Activated naive CD8-positive, alpha-beta T cell treated with anti-CD3 and anti-CD28 coated beads, Interleukin-2, amount 50 U/mL, for 24 hours (primary cell): ENCODE data around the gene HSD17B2.

Experiments
- ATAC-seq: fragments of 150-1000 bp; cut with Tn5 transposase; one replicate; pipeline ENCODE4 v1.10.0; 2021
- DNase-seq: peaks from one replicate; pipeline ENCODE4 v3.0.0; 2021
- H3K27ac Mint-ChIP-seq: one replicate; pipeline ENCODE4 v1.8.0; 2021; ENCODE audit warnings: mild to moderate bottlenecking, mixed read lengths
- H3K27me3 Mint-ChIP-seq: one replicate; pipeline ENCODE4 v1.8.0; 2021; ENCODE audit warnings: mixed read lengths
- H3K36me3 Mint-ChIP-seq: one replicate; pipeline ENCODE4 v1.8.0; 2021; ENCODE audit warnings: low read depth, mixed read lengths
- H3K4me1 Mint-ChIP-seq: one replicate; pipeline ENCODE4 v1.8.0; 2021; ENCODE audit warnings: mixed read lengths
- H3K4me3 Mint-ChIP-seq: one replicate; pipeline ENCODE4 v1.8.0; 2021; ENCODE audit warnings: mild to moderate bottlenecking, moderate library complexity, mixed read lengths
- H3K9me3 Mint-ChIP-seq: one replicate; pipeline ENCODE4 v1.8.0; 2021; ENCODE audit warnings: mixed read lengths

Gene HSD17B2

DNA sequence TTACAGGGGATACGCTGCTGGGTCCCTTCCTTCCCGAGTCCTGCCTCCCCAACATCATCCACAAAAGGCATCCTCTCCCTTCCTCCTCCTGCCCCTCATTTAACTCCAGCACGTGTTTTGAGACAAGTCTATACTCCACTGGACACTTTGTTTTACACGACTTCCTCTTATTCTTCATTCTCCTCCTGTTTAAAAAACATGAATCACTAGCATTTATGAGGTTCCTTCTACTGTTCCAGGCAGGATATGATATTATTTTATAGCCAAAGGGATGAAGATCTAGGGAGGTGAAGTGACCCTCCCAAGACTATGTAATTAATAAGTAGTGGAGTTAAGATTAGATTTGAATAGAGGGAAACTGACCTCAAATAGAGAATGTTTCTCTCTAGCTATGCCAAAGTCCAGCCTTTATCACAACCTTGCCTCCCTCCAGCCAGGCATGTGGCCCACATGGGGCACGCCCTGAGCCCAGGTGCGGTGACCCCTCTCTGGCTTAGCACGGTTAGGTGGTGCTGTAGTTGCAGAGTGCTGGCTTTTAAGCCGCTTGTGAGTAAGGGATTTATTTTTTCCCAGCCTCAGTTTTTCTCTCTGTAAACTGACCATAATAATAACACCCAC lies 1.3 kb upstream of the HSD17B2 start:
- no peaks in the 10 kb centered on the region for H3K36me3 Mint-ChIP-seq
- H3K4me1 Mint-ChIP-seq = no peaks in the 10 kb centered on the region
- H3K9me3 Mint-ChIP-seq = no peaks in the 10 kb centered on the region
- peaks cover 25% of the 10 kb centered on the region for H3K27me3 Mint-ChIP-seq
- no peak for DNase-seq
- no peak overlapping the region for H3K4me3 Mint-ChIP-seq
- no peak overlapping the region for H3K27ac Mint-ChIP-seq
- no peak for ATAC-seq

DNA sequence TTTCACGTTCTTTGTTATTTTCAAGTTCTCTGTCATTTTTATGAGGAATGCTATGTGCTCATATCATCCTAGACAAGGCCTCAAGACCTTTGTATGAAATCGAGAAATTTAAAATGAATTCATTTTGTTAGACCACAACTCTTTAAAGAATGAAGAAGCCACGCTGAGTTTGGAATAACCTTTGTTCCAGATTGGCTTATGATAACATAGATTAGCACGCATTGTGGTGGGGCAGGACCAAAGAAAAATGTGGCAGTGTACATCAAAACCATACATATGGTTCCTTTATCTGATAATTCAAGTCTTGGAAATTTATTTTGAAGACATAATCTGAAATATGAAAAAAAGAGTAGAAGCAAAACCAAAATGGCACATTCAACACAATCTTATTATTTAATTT lies 2.2 kb downstream of the HSD17B2 start:
- Mint-ChIP-seq H3K4me3 (no peak overlapping the region), H3K27ac (no peak overlapping the region), H3K4me1 (no peaks in the 10 kb centered on the region), H3K9me3 (no peaks in the 10 kb centered on the region), H3K27me3 (peaks cover 21% of the 10 kb centered on the region), H3K36me3 (no peaks in the 10 kb centered on the region)
- ATAC-seq = no peak
- DNase-seq = no peak

DNA sequence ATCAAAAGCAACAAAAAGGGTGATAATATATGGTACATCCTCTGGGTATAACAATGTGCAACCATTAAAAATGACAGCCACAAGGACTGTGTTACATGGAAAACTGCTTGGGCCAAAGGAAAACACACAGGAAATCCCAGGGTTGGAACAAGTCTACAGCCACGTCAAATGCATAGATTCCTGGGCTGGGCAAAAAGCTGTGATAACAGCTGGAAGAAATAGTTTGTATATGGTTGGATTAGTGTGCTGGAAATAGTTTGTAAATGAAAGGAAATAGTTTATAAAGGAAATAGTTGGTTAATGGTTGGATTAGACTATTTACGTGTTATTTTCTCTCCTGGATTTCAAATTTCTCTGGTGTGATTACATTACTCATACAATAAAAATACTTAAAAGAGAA lies 2.6 kb downstream of the HSD17B2 start:
- Mint-ChIP-seq H3K27me3 (peaks cover 18% of the 10 kb centered on the region), H3K36me3 (no peaks in the 10 kb centered on the region), H3K9me3 (no peaks in the 10 kb centered on the region), H3K4me3 (no peak overlapping the region), H3K4me1 (no peaks in the 10 kb centered on the region), H3K27ac (no peak overlapping the region)
- no peak for ATAC-seq
- no peak for DNase-seq

DNA sequence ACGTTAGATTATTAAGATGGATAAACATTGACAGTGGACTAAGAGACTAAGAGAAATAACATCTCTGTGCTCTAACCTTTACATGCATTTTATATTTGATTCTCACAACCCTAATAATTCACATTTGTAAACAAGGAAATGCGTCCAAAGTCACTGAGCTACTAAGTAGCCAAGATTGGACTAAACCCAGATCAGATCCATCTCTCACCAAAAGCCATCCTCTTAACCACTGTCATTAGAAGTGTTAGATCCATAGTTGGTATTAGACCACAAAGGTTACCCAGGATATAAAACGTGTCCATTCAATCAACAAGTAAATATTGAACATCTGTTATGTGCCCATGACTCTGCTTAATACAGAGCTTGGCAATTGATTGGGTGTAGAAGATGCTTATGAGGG lies 5.2 kb downstream of the HSD17B2 start:
- ATAC-seq (no peak), DNase-seq (no peak)
- Mint-ChIP-seq H3K4me1 (no peaks in the 10 kb centered on the region), H3K27ac (no peak overlapping the region), H3K36me3 (no peaks in the 10 kb centered on the region), H3K4me3 (no peak overlapping the region), H3K9me3 (no peaks in the 10 kb centered on the region), H3K27me3 (peaks cover 10% of the 10 kb centered on the region)

DNA sequence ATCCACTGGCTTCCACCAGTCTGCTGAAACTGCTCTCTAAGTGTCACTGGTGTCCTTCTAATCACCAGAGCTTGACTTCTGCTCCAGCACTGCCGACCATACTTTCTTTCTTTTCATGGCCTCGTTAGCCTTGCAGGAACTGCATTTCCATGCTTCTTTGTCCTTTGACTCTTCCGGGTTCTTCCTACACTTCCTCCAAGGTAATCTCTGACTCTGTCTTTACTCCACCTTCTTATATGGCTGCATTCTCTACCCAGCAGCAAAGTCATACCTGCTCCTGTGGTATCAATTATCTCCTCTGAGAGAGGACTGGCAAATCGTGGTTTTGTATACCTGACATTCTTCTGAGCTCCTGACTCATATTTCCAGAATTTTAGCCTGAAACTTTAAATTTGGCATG lies 6.5 kb downstream of the HSD17B2 start:
- Mint-ChIP-seq H3K4me3 (no peak overlapping the region), H3K36me3 (no peaks in the 10 kb centered on the region), H3K4me1 (no peaks in the 10 kb centered on the region), H3K27me3 (peaks cover 12% of the 10 kb centered on the region), H3K27ac (no peak overlapping the region), H3K9me3 (no peaks in the 10 kb centered on the region)
- no peak for ATAC-seq
- no peak for DNase-seq

DNA sequence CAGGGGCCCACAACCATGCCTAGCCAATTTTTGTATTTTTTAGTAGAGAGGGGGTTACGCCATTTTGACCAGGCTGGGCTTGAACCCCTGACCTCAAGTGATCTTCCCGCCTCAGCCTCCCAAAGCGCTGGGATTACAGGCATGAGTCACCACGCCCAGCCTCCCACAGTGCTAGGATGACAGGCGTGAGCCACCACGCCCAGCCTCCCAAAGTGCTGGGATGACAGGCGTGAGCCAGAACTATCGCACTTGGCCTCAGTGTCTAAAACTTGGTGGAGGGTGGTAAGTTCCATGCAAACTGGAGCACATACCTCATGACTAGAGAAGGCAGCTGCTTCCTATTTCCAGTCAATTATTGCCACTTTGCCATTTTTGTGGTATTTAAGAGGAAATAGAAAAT lies 7.1 kb downstream of the HSD17B2 start:
- Mint-ChIP-seq H3K27me3 (peaks cover 13% of the 10 kb centered on the region), H3K36me3 (no peaks in the 10 kb centered on the region), H3K9me3 (no peaks in the 10 kb centered on the region), H3K4me3 (no peak overlapping the region), H3K4me1 (no peaks in the 10 kb centered on the region), H3K27ac (no peak overlapping the region)
- ATAC-seq = no peak
- DNase-seq = no peak

DNA sequence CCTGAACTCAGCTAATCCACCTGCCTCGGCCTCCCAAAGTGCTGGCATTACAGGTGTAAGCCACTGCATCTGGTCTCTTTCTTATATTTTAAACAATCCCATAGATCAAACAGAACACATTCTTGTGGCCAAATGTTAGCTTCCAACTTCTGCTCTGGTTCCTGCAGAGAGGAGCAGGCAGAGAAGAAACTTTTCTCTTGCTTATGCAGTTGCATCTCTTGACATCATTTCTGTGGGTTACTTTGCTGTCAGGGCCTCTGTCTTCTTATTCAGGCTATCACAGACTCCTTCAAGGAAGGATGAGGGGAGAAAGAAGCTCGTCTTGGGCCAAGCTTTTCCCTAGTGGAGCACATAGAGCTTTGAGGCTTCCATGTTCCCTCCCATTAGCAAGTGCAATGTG lies 7.8 kb downstream of the HSD17B2 start:
- DNase-seq (no peak), ATAC-seq (no peak)
- Mint-ChIP-seq H3K9me3 (no peaks in the 10 kb centered on the region), H3K27me3 (peaks cover 15% of the 10 kb centered on the region), H3K4me3 (no peak overlapping the region), H3K27ac (no peak overlapping the region), H3K36me3 (no peaks in the 10 kb centered on the region), H3K4me1 (no peaks in the 10 kb centered on the region)

DNA sequence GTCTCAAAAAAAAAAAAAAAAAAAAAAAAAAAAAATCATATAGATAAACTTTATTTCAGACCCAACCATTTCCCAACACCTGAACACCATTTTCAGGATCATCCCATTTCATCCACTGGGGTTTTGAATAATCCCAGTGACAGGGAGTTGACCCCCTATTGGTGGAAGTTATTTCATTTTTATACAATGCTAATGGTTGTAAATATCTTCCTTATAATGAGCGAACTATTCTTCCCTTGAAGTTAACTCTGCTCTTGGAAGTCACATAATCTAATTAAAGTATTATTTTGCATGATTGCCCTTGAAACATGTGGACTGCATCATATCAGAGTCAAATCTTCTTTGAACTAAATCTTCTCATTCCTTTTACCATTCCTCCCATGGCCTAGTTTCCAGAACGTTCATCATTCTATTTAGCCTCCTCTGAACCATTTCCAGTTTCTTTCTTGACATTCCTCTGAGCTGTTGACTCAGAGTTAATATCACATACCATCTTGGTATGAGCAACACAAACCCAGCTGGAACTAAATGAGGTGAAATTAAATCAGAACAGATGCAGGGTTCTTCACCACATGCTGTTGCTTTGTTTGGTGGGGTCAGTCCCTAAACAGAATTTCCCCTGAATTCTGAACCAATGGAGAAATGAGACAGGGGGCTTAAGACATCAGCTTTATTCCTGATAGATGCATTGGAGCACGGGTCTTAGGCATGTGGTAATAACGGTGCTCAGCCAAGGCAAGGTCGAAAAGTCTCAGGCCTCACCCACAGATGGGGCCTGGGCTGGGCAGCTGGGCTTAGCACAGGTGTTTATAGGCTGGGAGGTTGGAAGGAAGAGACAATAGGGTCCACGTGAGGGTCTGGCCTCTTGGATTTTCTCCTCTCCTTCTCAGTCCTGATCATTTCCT lies 8.9 kb downstream of the HSD17B2 start:
- H3K9me3 Mint-ChIP-seq = no peaks in the 10 kb centered on the region
- DNase-seq = no peak
- peaks cover 13% of the 10 kb centered on the region for H3K27me3 Mint-ChIP-seq
- H3K36me3 Mint-ChIP-seq = no peaks in the 10 kb centered on the region
- H3K4me1 Mint-ChIP-seq = no peaks in the 10 kb centered on the region
- ATAC-seq = no peak
- no peak overlapping the region for H3K4me3 Mint-ChIP-seq
- no peak overlapping the region for H3K27ac Mint-ChIP-seq

DNA sequence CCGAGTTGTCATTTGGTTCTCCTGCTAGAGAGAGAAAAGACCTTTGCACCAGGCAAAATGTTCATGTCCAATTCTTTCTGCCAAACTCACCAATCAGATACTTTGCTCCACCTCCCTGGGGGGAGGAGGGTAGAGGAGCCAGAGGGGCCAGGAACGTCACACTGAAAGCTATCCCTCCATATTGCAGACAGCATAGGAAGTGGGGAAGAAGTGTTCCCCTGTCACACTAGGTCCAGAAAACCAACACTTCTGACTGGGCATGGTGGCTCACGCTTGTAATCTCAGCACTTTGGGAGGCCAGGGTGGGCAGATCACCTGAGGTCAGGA lies 9.5 kb downstream of the HSD17B2 start:
- no peaks in the 10 kb centered on the region for H3K4me1 Mint-ChIP-seq
- H3K36me3 Mint-ChIP-seq = no peaks in the 10 kb centered on the region
- ATAC-seq = no peak
- H3K9me3 Mint-ChIP-seq = no peaks in the 10 kb centered on the region
- no peak for DNase-seq
- H3K27ac Mint-ChIP-seq = no peak overlapping the region
- peaks cover 13% of the 10 kb centered on the region for H3K27me3 Mint-ChIP-seq
- no peak overlapping the region for H3K4me3 Mint-ChIP-seq

DNA sequence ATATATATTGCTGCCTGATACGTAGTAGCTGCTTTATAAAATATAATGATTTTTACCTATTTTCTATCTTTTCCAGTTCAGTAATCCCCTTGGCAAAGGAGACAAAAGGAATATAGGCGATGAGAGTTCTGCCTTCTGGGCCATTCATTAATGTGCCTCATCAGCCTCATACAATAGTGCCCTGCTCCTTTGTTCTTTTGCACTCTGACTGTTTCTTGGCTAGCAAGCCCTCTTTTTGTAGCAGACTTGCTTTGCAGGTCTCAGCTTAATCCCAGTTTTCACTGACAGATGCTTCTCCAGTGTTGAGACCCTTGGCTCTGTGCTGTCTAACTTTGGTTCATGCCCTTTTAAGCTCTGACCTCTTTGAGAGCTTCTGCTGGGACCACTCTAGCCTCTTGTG lies 10.4 kb downstream of the HSD17B2 start:
- Mint-ChIP-seq H3K36me3 (no peaks in the 10 kb centered on the region), H3K27ac (no peak overlapping the region), H3K9me3 (no peaks in the 10 kb centered on the region), H3K27me3 (peaks cover 13% of the 10 kb centered on the region), H3K4me1 (no peaks in the 10 kb centered on the region), H3K4me3 (no peak overlapping the region)
- no peak for DNase-seq
- ATAC-seq = no peak

DNA sequence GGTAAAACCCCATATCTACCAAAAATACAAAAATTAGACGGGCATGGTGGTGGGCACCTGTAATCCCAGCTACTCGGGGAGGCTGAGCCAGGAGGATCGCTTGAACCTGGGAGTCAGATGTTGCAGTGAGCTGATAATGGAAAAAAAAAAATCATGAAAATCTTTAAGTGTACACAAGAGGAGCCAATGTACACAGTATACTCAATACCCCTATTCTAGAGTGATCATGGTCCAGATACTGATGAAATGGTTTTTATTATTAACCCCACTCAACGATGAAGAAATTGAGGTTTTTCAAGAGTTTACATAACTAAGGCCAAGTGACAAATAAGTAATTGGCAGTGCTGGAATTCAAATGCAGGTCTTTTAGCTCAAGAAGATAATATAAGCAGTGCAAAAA lies 11.5 kb downstream of the HSD17B2 start:
- no peak for DNase-seq
- Mint-ChIP-seq H3K9me3 (no peaks in the 10 kb centered on the region), H3K4me3 (no peak overlapping the region), H3K27me3 (peaks cover 13% of the 10 kb centered on the region), H3K27ac (no peak overlapping the region), H3K36me3 (no peaks in the 10 kb centered on the region), H3K4me1 (no peaks in the 10 kb centered on the region)
- no peak for ATAC-seq

DNA sequence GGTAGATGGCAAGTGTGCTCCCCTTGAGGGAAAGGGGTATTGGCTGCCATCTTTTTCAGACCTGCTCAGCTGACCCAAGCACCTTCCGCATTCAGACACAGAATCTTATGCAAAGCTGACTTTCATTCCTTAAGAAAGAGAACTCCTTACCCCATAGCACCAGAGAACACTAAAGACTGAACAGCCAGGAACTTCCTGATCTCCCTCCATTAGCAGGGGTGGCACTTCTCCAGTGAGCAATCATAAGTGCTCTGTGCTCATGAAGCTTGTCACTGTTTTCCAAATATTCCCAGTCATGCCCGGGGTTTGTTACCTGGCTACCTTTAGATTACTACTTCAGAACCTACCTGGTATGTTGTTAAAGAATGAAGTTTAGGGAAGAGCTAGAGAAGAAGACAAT lies 11.9 kb downstream of the HSD17B2 start:
- no peaks in the 10 kb centered on the region for H3K9me3 Mint-ChIP-seq
- no peak overlapping the region for H3K27ac Mint-ChIP-seq
- H3K36me3 Mint-ChIP-seq = no peaks in the 10 kb centered on the region
- H3K27me3 Mint-ChIP-seq = peaks cover 13% of the 10 kb centered on the region
- H3K4me3 Mint-ChIP-seq = no peak overlapping the region
- no peaks in the 10 kb centered on the region for H3K4me1 Mint-ChIP-seq
- ATAC-seq = no peak
- DNase-seq = no peak

DNA sequence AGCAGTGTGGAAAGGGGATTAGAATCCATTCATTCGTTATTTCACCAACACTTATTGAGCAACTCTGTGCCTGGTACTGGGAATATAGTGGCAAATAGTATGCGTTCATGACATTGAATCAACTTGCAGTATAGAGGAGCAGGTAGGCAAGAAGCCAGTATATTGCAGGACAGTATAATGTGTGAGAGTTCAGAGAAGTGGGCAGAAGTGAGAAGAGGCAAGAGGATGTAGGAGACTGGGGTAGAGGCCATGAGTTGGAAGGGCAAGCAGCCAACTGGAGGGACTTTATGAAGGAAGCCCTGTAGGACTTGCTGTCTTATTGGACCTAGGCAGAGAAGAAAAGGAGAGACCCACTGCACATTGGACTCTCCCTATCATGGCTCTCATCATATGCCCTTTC lies 12.3 kb downstream of the HSD17B2 start:
- H3K4me1 Mint-ChIP-seq = no peaks in the 10 kb centered on the region
- no peak overlapping the region for H3K27ac Mint-ChIP-seq
- H3K4me3 Mint-ChIP-seq = no peak overlapping the region
- no peaks in the 10 kb centered on the region for H3K9me3 Mint-ChIP-seq
- no peak for DNase-seq
- H3K36me3 Mint-ChIP-seq = no peaks in the 10 kb centered on the region
- H3K27me3 Mint-ChIP-seq = peaks cover 13% of the 10 kb centered on the region
- no peak for ATAC-seq

DNA sequence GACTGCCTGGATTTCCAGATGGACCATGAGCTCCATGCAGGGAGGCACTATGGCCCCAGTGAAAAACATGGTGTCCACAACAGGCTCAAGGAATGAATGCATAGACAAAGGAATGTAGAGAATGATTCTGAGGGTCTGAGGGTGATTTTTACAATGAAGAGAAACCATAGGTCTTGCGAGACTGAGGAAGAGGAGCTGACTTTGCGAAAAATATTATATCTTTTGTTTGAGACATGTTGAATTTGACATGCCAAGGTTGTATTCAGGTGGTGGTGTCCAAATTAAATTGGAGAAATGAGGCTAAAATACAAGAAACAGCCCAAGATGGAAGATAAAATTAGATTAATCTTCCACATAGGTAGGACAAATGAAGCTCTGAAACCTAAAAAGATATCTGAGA lies 12.7 kb downstream of the HSD17B2 start:
- H3K4me1 Mint-ChIP-seq = no peaks in the 10 kb centered on the region
- ATAC-seq (no peak), DNase-seq (no peak)
- H3K27me3 Mint-ChIP-seq = peaks cover 13% of the 10 kb centered on the region
- H3K27ac Mint-ChIP-seq = no peak overlapping the region
- no peaks in the 10 kb centered on the region for H3K36me3 Mint-ChIP-seq
- no peaks in the 10 kb centered on the region for H3K9me3 Mint-ChIP-seq
- H3K4me3 Mint-ChIP-seq = no peak overlapping the region

DNA sequence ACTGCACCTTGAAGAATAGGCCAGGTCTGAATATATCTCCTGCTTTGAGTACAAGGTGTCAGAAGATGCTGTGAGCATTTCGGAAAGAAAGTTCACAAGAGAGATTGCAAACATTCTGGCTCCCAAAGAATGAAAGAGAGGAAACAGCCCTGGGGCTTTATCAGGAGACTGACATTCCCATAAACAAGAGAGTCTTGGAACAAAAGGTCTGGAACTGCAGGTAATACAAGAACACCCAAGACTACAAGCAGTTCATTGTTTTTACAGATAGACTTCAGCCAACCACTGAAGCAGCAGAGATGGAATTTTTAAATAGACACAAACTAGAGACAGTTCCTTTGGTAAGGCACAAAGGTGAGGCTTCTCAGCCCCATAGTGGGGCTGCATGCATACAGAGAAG lies 14.4 kb downstream of the HSD17B2 start:
- peaks cover 13% of the 10 kb centered on the region for H3K27me3 Mint-ChIP-seq
- no peak overlapping the region for H3K27ac Mint-ChIP-seq
- DNase-seq = no peak
- H3K4me3 Mint-ChIP-seq = no peak overlapping the region
- no peaks in the 10 kb centered on the region for H3K36me3 Mint-ChIP-seq
- H3K9me3 Mint-ChIP-seq = no peaks in the 10 kb centered on the region
- H3K4me1 Mint-ChIP-seq = no peaks in the 10 kb centered on the region
- ATAC-seq = no peak
